HG03064 (cell line): ENCODE results near the gene FBXO38.
"Not testable (repeated sequence)": the region's sequence is repeated elsewhere in the genome, so short reads cannot be mapped to it uniquely, and the experiment has no call there.

Experiments used
- ATAC-seq: cut with Tn5 transposase; IDR thresholded peaks from one replicate; pipeline ENCODE4 v1.9.1; 2021; ENCODE audit warnings: low read depth; ENCODE audit not compliant: unreplicated experiment

FBXO38 gene

DNA sequence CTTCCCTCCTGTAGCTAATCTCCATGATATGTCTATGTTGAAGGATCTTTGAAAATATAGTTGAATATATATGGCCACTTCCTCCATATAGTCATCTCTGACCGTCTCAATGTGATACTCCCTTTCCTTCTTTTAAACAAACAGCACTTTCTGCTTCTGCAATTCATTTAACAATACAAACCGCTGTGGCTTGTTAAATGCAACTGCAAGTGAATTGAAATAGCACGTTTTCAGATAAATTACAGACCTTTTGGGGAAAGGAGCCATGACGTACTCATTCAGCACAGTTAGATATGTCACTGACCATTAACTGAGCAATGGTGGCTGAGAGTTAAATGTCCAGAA is 82.5 kb downstream of the FBXO38 start:
- ATAC-seq: no peak

DNA sequence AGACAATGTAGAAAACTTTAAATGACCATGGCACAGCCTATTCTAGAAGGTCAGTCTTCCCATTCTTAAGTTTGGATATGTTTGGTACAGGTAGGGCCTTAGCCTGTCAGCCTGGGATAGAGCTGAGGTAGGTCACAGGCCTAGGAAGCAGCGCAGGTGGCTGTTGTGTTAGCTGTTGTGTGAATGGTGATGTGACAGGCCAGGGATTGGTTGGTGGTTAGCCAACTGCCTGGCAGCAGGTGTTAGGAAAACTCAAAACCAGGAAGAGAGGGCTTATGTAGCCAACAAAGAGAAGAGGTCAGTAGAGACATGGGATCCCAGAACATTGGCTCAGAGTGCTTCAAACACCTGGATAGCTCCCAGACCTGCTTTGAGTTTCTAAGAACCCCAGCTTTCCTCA is 84.2 kb downstream of the FBXO38 start:
- no peak for ATAC-seq

DNA sequence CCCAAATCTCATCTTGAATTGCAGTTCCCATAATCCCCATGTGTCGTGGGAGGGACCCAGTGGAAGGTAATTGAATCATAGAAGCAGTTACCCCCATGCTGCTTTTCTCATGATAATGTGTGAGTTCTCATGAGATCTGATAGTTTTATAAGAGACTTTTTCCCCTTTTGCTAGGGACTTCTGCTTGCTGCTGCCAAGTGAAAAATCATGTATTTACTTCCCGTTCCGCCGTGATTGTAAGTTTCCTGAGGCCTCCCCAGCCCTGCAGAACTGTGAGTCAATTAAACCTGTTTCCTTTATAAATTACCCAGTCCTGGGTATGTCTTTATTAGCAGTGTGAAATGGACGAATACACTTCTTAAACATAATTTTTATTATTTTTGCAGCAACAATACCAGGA is 85.0 kb downstream of the FBXO38 start:
- not testable (repeated sequence) for ATAC-seq

DNA sequence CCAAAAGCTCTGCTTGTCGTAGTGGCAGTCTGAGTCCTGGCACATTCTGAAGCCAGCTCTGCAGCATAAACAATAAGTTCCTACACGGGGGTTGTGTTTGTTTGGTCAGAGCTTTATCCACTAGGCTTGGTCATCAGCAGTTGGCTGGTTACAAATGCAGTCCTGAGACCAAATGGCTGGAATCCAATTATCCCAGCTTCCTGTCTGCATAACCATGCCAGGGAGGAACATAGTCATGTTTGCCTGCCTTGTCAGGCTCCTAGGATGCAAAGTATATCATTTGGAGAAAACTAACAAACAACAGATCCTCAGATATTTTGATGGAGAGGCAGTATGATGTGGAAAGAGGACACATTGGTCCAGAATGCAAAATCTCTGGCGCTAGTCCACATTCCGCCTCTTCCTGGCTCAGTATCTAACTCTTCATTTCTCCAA is 85.8 kb downstream of the FBXO38 start:
- no peak for ATAC-seq

DNA sequence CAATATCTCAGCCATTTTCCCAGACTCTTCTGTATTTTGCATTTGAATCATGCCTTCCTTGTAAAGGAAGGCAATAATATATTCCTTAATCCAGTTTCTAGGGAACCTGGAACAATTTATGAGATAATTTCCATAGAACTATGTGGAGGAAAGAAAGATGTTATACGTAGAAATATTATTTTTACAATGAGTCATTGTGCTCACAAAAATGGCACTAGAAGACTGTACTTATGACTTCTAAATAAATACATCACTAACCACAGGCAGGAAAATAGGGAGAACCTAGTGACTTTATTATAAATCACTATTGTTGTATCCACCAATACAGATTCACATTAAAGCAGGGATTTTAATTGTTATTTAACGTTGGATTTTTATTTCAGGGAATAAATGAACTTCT is 87.6 kb downstream of the FBXO38 start:
- ATAC-seq: no peak

DNA sequence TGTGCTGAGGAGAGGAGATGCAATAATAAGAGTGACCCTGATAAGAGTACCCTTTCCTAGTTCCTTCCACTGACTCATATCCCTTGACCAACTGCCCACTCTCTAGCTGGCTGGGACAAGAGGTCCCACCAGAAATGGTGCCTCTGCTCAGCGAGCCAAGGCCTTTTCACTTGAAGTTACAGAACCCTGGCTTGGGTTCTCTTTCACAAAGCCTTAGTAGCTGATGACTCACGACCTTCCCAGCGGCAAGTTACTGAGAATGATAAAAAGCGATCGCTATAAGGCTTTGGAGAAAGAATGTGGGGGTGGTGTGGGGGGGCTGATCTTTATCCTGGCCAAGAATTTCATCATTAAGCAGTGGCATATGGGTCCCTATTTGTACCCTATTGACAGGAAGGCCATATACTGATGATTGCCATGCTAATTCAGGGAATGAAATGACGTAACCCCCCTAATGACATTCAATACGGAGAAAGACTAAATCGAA is 90.3 kb downstream of the FBXO38 start:
- ATAC-seq: no peak

DNA sequence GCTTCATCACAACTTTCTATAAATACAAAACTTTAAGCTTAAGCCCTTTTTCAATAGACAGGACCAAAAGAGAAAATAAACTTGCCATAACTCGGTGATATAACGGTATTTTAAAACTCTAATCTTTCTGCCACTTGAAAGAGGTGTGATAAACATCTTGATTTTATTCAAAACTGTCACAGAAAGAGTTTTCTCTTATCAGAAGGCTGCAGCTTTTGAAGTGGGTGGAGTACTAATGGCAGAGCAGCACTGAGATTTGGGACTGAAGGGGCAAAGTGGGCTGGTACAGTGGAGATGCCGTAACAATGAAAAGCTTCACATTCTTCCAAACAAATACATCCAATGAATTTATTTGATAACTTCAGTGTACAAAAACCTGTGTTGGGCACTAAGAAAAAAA is 92.5 kb downstream of the FBXO38 start:
- no peak for ATAC-seq

DNA sequence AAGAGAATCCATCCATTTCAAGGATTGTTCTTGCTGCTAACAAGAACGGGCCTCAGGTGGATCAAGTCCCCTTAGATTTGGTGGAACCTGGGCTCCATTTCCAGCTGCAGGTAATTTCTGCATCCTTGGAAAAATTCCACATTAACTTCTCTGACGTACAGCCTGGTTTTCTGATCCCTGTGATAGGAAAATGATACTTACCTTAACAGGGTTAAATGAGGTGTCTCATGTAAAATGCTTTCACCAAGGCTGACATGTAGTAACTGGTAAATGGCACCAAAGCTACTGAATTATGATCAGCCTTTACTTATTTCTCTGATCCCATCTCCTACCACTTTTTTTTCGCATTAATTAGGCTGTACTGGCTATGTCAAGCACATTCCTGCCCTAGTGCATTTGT is 93.7 kb downstream of the FBXO38 start:
- no peak for ATAC-seq

DNA sequence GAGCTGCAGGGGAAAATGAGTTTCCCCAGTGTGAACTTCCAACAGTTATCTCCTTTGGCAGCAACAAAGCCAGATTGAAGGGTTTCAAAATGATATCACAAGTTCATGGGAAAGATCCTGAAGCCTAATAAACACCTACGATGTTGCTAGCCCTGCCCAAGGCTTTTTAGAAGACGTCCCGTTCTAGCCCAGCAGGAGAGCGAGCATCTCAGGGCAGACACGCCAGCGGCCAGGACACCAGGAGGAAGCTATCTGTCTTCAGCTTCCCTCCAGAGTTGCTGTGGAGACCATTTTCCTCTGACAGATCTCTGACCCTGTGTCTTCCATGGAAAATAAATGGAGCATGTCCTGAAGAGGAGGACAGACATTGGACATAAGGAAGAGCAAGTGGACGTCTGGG is 98.4 kb downstream of the FBXO38 start:
- ATAC-seq: no peak

DNA sequence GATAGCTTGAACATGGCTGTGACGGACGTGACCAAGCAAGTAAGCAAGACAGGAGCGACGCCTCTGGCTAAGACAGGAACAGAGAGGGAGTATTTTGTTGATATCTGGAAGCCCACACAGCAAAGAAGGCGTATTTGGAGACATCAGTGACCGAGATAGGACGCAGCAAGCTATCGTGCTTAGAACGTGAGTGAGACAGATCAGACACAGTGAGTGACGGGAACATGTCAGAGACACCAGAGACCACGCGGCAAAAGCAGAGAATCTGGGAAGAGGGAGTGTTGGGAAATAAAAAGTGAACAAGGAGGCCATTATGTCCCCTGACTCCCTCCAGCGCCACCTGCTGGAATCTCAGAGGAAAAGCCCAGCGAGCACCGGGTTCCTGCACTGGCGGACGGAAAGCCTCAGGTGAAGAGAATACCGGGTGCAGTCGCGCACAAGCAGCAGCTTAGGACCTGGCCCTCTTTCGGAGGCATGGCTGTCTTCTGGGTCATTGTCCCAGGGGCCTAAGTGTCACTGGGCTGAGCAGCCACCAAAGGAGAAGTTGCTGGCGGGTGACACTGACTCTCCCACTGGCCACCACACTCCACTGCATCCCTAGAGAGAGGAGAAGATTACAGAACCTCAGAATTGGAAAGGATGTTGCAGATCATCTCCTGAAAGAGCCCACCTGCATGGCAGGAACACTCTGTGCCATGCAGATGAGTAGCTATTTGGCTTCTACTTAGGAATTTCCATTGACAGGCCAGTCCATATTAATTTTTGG is 99.1 kb downstream of the FBXO38 start:
- peak; percentile 97 for ATAC-seq

DNA sequence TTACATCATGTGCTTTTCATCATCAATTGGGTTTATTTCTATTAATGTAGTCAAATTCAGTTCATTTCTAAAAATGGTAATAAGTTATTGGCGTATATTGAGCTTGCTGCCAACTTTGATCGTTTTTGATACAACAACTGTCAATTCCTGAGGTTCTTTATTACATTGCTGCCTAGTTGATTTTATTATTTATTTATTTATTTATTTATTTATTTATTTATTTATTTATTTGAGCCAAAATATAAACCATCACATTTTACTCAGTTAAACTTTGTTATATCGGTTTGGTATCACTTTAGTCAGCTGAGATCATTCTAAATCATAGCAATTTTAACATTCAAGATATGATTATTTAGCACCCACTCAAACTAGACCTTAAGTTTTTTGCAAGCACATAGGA is 100.0 kb downstream of the FBXO38 start:
- ATAC-seq: no peak

DNA sequence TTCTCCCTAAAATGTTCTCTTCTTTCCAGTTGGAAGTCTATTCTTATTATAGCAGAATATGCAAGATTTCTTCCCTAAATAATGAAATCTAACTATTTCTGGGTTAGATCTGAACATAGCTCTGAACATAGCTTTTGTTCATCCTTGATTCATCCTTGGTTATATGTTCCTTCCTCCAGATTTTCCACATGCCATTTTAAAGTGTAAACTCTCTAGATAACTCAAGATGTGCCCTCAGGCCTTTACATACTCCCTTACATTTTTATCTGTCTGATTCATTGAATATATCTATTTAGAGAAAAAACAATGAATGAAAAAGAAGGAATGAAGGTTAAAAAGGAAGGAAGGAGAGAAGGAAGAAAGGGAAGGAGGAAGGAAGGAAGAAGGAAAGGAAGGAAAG is 100.9 kb downstream of the FBXO38 start:
- no peak for ATAC-seq

DNA sequence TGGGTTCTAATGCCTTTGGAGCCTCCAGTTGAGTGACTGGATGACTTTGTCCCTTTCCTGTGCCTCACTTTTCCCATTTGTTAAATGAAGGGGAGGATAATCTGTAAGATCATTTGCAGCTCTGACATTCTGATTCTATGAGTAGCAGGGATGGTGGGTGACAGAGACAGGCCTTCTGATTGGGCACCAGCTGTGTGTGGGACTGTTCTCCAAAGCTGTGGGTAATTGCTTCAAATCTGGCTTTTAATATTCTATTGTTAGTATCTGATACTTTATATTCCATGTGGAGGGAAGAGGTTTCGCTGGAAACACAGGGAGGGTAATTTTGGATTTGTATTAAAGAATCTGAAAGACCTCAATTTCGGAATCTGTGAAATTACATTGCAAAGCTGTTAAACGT is 102.7 kb downstream of the FBXO38 start:
- no peak for ATAC-seq

DNA sequence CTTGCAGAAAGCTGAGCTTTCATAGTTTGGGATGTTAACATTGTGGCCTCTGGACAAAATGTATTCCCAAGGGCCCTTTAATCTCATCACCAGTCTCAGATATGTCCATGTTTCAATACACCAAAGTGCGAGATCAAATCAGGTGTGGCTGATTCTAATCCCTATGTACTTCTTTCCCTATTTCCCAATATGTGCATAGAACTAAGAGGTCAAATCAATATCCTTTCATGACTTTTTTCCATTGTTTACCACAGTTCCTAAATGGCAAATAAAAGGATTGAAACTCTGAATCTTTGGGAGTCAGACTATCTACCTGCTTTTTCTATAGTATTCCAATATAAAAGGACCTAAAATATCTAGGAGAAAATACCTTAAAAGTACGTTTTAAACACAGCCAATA is 105.0 kb downstream of the FBXO38 start:
- ATAC-seq: no peak

DNA sequence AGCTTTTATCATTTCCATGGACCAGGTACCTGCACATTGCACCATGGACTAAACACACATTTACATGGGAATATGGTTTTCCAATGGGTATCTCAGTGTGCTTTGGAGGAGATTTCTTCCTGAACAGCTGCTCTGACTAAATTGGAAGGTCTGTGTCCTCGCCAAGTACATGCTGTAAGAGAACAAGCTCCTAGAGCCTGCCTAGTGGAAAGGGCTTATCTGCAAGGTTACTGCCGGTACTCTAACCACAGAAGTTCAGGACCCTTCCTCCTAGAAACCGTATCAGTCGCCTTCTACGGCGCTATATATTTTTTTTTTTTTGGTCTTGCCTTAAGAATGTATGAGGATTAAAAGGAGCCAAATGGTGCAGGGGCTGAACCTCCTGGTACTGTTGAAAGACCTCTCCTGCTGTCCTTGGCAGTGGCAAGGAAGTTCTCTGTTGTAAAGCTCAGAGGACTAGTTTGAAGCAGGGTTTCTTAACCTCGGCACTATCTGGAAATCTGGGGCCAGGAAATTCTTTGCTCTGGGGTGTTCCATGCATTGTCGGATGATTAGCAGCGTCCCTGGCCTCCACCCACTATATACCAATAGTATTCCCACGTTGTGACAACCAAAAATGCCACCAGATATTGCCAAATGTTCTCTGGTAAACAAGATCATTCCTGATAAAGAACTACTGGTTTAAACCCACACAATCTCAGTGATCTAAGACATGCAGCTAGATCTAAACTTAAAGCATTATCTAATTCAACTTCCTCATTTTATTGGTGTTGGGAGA is 107.4 kb downstream of the FBXO38 start:
- no peak for ATAC-seq

DNA sequence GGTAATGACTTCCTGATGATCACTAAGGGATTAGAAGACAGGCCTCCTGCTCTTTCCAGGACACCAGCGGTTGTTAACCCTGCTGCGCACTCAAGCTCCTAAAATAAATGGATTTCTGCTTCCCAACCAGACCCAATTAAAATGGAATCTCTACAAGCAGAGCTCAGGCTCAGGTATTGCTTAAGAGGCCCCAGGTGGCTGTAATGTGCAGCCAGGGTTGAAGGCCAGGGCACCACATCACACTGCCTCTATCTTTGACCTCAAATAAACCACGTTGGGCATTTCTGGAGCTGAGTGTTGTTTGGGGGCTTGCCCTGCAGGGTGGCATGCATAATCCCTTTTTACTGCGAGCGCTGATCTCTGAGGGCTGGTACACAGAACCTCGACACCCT is 108.0 kb downstream of the FBXO38 start:
- ATAC-seq: no peak

DNA sequence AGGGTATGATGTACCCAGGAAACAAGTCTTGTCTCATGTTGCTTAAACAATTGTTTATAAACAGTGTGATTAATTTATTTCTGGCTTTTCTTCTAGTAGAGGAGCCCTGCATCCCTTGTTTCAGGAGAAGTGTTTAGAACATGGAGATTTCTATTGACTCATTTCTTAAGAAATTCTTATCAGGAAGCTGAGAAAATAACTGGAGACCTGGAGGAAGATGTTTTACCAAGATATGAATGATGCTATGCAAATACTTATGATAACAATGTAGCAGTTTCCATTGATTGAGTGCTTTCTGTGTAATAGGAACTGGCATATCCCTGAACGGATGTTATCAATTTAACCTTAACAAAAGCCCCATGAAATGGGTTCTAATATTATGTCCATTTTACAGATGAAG is 108.6 kb downstream of the FBXO38 start:
- ATAC-seq: no peak
